Activated T-cell treated with anti-CD3 and anti-CD28 coated beads for 4 hours (primary cell): ENCODE measurements around the gene ISG20.
"Not testable (repeated sequence)": the region's sequence is repeated elsewhere in the genome, so short reads cannot be mapped to it uniquely, and the experiment has no call there.

Experiments
- DNase-seq: peaks from one replicate; pipeline ENCODE4 v3.0.0-alpha.2; 2020

The ISG20 gene

DNA sequence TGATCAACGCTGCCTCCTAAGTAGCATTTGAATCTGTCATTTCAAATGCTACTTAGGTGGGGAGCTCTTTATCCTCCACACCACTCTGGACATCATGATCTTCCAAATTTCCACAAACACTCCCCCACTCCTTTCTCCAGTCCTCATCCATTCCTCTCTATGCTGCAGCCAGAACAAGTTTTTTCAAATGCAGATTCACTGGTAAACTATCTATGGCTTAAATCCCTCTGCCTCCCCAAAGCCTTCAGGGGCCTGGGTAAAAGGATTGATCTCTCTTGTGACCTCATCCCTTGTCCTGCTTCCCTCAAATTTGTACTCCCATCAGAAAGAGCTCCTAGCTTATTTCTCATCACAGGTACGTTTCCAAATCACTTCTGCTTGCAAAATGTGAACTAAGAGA, 19.0 kb upstream of the ISG20 start:
- no peak for DNase-seq

DNA sequence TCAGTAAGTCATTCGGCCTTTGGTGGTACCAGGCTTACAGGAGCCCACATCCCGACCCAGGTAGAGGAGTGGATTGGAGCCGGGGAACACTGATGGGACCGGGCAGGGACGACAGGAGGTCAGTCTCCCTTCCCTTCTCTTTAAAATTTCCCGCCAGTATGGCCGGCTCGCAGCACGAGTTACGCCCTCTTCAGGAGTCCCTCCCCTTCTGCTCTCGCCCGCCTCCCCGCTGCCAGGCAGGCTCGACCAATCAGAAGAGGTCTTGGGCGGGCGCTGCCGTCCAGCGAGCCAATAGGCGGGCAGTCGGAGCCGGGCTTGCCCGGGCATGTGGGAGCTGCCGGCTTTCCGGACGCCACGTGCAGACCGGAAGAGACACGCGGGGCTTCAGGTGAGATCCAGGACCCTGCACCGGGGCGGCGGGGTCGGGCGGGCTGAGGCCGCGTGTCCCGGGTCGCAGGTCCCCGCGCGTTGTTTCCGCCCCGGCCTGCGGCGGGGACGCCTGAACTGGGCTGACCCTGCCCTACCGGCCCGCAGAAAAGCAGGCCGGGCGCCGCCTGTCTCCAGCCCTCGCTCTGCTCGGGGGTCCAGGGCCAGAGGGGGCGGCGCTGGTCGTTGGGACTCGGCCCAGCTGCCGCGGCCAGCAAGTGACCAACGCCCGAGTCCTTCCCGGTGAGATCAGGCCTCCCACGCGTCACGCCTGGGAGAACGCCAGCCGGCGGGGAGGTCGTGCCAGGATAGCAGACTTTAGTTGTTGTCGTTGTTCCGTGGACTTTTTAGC, 17.6 kb upstream of the ISG20 start, which contains the start of gene AEN:
Gene AEN (plus strand): TSS at position 346 of the 778 bp plus-strand sequence. CDS start 4,870 bp downstream, outside the sequence.
- DNase-seq = peak; percentile 92

DNA sequence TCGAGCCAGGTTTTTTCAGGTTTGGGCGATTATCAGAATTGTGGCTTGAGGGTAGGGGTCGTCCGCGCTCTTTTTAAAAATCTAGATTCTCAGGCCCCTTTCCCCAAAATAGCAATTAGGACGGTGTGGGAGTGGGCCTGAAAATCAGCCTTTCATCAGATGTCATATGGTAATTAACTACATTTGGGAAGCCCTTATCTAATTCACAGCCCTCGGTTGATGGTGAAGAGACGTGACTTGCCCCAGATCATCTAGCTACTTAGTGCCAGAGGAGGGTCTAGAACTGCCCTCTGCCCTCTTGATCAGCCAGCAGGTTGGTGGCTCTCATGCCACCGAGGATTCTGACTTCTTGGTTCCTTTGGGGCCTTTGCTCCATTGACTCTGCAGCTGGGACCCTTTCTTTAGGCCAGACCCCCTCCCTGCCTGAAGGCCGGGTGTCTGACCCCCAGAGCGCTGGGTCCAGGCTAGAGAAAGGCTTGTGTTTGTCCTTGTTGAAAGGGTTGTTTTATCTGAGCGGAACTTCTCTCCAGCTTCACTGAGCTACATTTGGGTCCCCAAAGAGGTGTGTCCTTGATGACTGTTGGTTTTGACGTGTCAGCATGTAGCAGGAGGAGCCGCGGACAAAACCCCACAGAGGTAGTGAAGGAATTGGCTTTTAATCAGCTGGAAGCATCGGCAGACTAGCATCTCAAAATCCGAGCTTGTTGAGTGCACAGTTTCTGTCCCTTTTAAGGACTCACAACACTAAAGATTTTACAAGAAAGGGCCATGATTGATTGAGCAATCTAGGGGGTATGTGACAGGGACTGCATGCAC, 16.8 kb upstream of the ISG20 start:
- DNase-seq = peak; percentile 39

DNA sequence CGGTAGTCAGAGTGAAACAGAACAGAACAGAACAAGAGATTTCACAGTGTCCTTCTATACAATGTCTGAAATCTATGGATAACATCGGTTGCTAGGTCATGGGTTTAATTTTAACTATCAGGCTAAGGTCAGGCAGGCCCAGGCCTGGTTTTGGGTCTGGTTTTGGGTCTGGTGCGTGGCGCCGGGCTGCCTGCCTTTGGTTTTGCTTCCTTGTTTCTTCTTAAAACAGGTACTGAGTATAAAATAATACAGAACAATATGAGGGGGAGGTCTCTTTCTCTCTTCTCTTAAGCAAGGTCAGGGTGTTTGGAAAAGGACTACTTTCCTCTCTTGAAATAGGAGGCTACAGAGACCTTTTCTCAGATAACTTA, 16.2 kb upstream of the ISG20 start:
- no peak for DNase-seq

DNA sequence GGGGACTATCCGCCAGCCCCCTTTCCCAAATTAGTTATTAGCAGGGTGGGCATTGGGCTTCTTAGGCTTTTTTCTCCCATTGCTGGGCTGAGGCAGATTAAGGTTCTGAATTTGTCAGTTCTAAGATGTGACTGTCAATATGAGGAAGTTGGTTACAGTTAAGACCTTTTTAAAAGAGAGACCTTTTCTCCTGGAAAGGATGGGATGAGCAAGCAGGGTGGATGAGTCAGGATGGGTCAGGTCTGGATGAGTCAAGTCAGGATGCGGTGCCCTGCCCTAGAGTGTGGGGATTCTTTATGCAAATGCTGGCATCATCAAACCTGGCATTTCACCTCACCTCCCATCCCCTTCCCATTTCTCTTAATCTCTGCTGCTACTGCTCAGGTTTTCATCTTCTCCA, 15.8 kb upstream of the ISG20 start:
- DNase-seq = no peak

DNA sequence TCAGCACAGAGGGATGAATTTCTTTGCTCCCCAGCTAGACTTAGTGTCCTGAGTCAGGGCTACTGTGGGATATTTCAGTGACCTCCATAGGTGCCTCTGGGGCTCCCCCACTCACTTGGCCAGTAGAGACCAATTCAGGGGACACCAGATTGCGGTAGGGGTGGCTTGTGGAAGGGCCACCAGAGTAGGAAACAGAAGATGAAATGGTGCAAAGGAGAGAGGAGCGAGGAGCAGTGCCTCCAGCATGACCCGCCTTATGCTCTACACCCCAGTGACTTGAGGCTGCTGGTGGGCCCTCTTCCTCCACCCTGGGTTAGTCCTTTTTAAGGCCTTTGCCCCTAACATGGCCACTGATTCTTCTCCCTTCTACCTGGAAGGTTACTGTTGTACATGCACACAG, 15.2 kb upstream of the ISG20 start:
- no peak for DNase-seq

DNA sequence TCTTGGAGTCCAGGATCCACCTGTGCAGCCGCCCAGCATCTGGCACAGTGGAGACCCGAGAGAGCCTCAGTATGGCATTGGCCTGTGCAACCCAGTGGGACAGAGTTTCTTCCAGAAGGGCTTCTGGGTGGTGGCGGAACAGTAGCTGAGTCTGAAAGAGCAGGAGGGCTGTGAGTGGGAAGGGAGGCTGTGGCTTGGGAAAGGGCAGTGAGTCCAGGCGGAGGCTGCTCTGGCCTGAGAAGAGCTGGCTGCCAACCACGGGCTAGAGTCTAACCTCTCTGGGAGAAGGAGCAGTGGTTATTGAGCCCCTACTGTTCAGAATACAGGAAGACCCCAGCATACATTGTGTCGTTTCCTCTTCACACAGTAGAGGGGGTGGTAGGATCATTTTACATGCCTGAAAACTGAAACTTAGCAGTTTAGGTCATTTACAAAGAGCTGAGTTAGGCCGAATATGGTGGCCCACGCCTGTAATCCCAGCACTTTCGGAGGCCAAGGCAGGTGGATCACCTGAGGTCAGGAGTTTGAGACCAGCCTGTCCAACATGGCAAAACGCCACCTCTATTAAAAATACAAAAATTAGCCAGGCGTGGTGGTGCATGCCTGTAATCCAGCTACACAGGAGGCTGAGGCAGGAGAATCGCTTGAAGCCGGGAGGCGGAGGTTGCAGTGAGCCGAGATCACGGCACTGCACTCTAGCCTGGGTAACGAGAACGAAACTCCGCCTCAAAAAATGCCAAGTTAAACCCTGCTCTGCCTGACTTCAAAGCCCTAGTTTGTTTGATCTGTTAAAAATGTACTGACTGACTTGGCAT, 14.5 kb upstream of the ISG20 start:
- DNase-seq = no peak

DNA sequence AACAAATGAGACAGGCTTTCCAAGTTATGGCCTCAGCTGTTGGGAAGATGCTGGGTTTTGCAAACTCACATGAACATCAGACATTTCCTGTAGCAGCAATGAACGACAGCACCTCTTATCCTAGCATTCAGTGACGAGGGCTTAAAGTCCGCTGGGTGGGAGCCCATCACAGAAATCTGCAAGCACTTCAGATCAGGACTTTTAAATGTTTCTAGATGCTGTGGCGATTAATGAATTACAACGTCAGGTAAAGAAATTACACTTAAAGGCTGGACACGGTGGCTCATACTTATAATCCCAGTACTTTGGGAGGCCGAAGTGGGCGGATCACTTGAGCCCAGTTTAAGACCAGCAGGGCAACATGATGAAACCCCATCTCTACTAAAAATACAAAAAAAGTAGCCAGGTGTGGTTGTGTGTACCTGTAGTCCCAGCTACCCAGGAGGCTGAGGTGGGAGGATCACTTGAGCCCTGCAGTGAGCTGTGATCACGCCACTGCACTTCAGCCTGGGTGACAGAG, 13.8 kb upstream of the ISG20 start:
- no peak for DNase-seq

DNA sequence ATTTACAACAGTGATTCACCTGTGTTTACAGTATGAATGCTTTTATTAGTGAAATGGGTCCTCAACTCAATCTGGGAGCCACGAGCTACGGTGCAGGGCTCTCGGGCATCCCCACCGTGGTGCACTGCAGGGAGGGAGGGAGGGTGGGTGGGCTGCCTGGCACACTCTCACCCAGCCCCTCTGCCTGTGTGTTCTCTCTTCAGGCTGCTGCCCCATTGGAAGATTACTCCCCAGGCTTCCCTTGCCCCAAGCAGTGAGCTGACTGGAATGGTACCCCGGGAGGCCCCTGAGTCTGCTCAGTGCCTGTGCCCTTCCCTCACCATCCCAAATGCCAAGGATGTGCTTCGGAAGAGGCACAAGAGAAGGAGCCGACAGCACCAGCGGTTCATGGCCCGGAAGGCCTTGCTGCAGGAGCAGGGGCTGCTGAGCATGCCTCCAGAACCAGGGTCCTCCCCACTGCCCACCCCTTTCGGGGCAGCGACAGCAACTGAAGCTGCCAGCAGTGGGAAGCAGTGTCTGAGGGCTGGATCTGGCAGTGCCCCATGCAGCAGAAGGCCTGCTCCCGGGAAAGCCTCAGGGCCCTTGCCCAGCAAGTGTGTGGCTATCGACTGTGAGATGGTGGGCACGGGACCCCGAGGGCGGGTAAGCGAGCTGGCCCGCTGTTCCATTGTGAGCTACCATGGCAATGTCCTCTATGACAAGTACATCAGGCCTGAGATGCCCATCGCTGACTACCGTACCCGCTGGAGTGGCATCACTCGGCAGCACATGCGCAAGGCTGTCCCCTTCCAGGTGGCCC, 12.7 kb upstream of the ISG20 start:
- no peak for DNase-seq

DNA sequence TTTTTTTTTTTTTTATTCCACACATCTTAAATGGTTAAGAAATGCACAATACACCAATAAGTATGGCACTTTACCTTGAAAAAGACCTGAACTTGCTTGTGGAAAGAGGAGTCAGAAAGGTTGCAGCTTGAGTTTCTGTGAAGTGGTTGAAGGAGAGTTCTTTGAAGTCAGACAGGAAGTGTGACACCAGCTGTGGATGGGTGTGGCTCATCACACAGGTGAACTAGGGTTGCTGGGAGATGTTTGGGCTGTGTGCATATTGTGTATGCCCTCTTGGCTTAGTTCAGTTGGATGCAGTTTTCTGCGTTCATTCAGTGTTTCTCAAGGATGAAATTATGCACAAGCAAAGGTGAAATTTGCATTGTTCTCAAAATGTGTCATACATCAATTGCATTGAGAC, 11.4 kb upstream of the ISG20 start:
- no peak for DNase-seq

DNA sequence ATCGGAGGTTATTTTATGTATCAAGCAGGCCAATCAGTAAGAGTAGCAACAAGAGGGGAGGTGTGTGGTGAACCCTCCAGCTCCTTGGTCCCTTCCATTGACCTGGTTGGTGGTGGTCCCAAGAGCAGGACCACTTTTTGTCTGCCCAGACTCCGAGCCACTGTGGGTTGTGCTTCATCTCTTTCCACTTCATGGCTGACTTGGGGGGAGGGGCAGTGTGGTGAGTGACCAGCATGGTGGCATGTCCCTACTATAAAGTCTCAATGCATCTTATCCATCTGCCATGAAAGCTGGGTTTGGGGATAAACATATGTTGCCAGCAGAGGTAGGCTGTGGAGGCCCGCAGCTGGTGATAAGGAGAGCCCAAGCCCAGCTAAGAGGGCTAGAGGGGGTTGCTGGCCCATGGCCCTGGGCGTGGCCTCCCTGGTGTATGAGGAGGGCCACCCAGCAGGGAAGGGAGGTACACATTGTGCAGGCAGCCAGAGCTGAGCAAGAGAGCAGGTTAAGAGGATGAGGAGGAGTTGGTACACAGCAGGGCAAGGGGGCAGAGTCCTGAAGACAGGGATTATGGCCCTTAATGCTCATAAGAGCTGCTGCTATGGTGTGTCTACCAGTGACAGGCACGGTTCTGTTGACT, 10.7 kb upstream of the ISG20 start:
- no peak for DNase-seq

DNA sequence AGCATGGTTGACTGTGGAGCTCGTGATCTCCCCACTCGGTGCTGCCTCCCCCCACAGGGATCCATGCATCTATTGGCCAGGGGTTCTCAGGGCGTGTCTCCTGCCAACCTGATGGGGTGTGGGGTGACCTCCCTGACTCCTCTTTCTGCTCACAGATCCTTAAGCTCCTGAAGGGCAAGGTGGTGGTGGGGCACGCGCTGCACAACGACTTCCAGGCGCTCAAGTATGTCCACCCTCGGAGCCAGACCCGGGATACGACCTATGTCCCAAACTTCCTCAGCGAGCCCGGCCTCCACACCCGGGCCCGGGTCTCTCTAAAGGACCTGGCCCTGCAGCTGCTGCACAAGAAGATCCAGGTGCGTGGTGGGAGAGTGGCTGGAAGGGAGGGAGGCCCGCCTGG, 9.7 kb upstream of the ISG20 start:
- no peak for DNase-seq

DNA sequence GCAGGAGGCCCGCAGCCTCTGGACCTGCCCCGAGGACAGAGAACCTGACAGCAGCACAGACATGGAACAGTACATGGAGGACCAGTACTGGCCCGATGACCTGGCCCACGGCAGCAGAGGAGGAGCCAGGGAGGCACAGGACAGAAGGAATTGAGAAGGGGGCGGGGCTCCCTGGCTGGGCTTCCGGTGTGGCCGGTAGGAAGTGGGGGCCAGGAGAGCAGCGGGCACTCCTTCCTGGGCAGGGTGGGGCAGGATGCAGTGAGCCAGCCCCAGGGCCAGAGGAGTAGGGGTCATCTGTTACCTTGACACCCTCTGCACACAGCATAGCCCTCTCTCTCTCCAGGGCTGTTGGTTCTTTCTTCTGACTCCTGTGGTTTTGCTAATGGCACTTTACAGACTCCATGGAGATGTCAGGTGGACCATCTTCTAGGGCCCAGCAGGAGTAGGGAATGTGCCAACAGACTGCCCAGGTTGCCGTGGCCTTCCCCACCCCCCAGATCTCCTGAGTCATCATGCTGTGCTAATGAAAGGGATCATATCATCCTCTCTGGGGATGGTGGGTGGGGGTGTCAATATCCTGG, 8.6 kb upstream of the ISG20 start:
- DNase-seq = no peak

DNA sequence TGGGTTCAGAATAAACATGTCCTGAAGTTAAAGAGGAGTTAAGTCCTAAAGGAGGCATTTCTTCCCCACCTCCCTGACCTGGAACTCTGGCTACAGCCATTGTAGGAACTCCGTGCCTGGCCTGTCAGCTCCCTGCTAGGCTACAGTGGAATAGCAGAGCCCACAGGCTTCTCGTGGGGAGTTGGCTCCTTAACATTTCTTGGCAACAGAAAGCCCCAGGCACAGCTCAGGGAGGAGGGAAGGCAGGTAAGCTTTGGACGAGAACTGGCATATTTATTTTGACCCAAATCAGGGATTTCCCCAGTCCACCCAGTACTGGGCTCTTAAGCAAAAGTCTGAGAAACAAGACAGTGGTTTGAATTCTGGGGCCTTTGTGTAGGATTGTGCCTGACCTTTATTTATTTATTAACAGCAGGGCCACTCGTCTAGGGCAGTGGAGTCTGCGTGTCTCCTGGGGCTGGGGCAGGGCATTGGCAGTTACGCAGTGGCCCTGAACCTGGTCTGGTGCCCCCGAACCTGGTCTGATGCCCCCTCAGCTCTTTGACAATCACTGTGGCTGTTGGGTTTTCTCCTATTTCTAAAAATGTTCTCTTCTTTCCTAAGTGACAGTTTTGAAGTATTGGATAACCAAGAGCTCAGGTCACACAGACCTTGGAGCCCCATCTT, 7.9 kb upstream of the ISG20 start:
- no peak for DNase-seq

DNA sequence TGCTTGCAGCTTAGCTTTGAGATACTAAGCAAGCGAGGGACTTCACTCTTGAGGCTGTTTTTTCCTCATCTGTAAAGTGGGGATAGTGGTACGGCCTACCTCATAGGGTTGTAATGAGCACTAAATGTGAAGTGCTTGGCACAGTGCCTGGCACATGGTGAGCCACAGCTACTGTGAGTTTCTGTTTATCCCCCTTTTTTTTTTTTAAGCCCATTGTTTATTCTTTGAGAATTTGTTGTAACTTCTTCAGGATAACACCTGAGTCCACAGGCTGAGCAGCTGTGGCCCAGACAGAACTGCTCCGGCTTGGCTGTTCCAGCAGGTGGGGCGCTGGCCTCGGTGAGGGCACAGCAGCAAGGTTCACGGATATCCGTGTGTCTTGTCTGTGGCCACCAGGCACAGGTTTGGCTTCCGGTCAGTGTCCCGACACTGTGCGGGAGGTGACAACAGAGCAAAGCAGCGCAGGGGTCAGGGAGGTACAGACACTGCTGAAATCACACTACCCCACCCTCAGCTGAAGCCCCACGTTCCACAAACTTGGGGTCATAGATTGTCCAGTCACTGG, 7.3 kb upstream of the ISG20 start:
- no peak for DNase-seq

DNA sequence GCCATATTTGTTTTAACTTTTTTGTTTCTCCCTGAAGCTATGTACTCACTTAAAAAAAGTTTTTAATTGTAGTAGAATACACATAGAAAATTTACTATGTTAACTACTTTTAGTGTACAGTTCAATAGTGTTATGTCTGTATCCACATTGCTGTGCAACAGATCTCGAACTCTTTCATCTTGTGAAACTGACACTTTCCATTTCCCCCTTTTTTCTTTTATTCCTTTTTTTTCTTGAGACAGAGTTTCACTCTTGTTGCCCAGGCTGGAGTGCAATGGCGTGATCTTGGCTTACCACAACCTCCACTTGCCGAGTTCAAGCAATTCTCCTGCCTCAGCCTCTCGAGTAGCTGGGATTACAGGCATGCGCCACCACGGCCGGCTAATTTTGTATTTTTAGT, 6.0 kb upstream of the ISG20 start:
- DNase-seq = not testable (repeated sequence)

DNA sequence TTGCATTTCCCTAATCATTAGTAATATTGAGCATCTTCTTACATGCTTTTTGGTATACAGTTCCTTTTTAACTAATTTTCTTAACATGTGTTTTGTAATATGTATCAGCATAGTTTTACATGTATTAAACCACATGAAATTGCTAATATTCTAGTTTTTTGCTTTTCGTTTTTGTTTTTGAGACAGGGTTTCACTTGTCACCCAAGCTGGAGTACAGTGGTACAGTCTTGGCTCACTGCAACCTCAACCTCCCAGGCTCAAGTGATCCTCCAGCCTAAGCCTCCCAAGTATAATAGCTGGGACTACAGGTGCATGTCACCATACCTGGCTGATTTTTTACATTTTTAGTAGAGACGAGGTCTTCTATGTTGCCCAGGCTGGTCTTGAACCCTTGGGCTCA, 4.4 kb upstream of the ISG20 start:
- DNase-seq = no peak

DNA sequence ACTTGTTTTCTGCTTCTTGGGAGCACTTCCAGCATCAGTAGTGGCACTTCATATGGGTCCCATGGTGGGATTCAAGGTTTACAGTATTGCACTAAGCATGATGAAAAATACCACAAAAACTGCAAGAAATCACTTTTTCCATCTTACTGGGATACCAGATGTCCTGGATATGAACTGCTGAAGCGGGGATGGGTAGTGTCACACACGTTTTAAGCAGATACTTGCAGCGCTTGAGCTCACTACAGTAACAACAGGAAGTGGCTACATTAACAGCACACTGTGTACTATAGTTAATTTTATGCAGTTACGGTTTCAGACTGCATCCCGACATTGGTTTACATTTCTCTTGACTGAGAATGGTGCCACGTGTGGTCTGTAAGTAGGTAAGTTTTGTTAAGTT, 3.5 kb upstream of the ISG20 start:
- DNase-seq = no peak

DNA sequence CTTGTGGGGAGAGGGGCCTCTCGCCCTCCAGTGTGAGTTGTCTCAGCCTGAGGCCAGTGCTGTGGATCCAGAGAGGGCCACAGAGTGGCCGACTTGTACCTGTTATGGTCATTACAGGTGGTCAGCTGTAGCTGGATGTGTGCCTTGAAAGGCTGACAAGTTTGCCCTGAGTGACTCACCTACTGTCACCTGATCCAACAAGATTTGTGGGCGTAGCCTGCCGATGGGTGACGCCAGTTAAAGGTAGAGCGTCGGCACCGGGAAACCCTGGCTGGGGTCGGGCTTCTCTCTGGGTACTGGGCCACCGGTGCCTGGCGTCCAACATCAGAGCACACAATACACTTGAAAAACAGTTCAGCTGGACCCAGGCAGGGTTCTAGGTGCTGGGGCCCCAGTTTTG, 2.8 kb upstream of the ISG20 start:
- peak; percentile 52 for DNase-seq

DNA sequence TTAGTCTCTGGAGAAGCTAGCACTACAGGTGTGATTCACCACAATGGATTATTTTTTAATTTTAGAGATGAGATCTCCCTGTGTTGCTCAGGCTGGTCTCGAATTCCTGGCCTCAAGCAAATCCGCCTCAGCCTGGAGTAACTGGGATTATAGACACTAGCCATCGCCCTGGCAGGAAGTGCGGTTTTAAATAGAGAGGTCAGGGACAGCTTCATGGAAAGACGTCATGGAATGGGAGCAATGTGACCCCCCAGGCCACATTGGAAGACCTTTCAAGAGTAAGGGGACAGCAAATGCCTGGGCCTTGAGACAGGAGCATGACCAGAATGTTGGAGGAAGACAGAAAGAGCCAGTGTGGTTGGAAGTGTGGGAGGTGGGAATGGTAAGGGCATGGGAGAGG, 2.2 kb upstream of the ISG20 start:
- DNase-seq = no peak

DNA sequence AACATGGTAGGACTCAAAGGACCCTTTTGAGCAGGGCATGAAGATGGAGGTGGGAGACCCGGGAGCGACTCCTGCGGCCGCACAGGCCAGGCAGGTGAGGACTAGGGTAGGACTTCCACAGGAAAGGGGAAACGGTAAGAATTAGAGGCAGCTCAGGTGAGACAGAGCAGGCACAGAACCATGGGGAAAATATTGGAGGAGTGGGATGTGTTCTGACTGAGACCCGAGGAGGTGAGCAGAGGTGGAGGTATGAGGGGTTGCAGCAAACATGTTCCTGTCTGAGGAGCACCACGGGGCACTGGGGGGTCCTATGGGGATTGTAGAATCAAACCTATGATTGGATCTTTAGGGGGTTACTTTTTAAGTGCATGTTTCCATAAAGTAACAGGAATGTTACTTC, 1.4 kb upstream of the ISG20 start:
- no peak for DNase-seq
